ENCODE measurements around the gene RUNDC3A. TPM values are rescaled to one million over a fixed set of nuclear protein-coding genes. Genes with fewer than 3 reads are reported as not detected.

The RUNDC3A gene
- total RNA-seq, 1 experiment from 2014 or later = 3.6 TPM

GRCh38 chr17:44351464-44351863 is 43.1 kb downstream of the RUNDC3A start:
- POLR2A ChIA-PET = no interaction called here
- Histone ChIP-seq H3K27ac (ENCODE audit: low read length) (no peak overlapping the region), H3K4me1 (ENCODE audit: control insufficient read depth, insufficient read depth, low read length) (no peaks in the 10 kb centered on the region), H3K4me3 (ENCODE audit: low read depth in 2 of 2, low read length in 2 of 2) (no peak overlapping the region), H3K36me3 (ENCODE audit: control insufficient read depth, insufficient read depth, low read length) (no peaks in the 10 kb centered on the region), H3K27me3 (ENCODE audit: control insufficient read depth, insufficient read depth, low read length) (no peaks in the 10 kb centered on the region), H3K9me3 (ENCODE audit: control insufficient read depth, insufficient read depth, low read depth, low read length) (no peaks in the 10 kb centered on the region)
- BruUV-seq (replicated peaks) = no TSS peak
- no peak for DNase-seq (ENCODE audit: low read depth, low spot score)
- TF ChIP-seq POLR2AphosphoS5 (IDR thresholded peaks at IDR 0.05; ENCODE audit: low read depth, low read length) (no peak), SIN3A (IDR thresholded peaks at IDR 0.05; ENCODE audit: borderline replicate concordance, insufficient read depth, low read depth, low read length) (no peak), CTCF (IDR thresholded peaks at IDR 0.05) (no peak), TCF7L2 (IDR thresholded peaks at IDR 0.05; ENCODE audit: low read depth, low read length) (no peak), REST (IDR thresholded peaks at IDR 0.05; ENCODE audit: insufficient read depth in 1 of 2, low read depth in 2 of 2, low read length in 1 of 2) (no peak)
- intact Hi-C loops (cut with micrococcal nuclease; ENCODE audit: unreplicated experiment) (no loop called here), in situ Hi-C loops (cut with HindIII; ENCODE audit: low pct_unique_long_range_greater_than_20kb, low sequenced_read_pairs) (no loop called here)
- ATAC-seq = no peak
- CTCF ChIA-PET = no interaction called here

GRCh38 chr17:44351961-44352827 is 43.8 kb downstream of the RUNDC3A start:
- DNase-seq (ENCODE audit: low read depth, low spot score) (no peak), ATAC-seq (no peak)
- ChIA-PET CTCF (no interaction called here), POLR2A (no interaction called here)
- Histone ChIP-seq H3K27ac (ENCODE audit: low read length) (no peak overlapping the region), H3K4me3 (ENCODE audit: low read depth in 2 of 2, low read length in 2 of 2) (no peak overlapping the region), H3K9me3 (ENCODE audit: control insufficient read depth, insufficient read depth, low read depth, low read length) (no peaks in the 10 kb centered on the region), H3K36me3 (ENCODE audit: control insufficient read depth, insufficient read depth, low read length) (no peaks in the 10 kb centered on the region), H3K4me1 (ENCODE audit: control insufficient read depth, insufficient read depth, low read length) (no peaks in the 10 kb centered on the region), H3K27me3 (ENCODE audit: control insufficient read depth, insufficient read depth, low read length) (no peaks in the 10 kb centered on the region)
- intact Hi-C loops (cut with micrococcal nuclease; ENCODE audit: unreplicated experiment) (no loop called here), in situ Hi-C loops (cut with HindIII; ENCODE audit: low pct_unique_long_range_greater_than_20kb, low sequenced_read_pairs) (no loop called here)
- TF ChIP-seq SIN3A (IDR thresholded peaks at IDR 0.05; ENCODE audit: borderline replicate concordance, insufficient read depth, low read depth, low read length) (no peak), POLR2AphosphoS5 (IDR thresholded peaks at IDR 0.05; ENCODE audit: low read depth, low read length) (no peak), REST (IDR thresholded peaks at IDR 0.05; ENCODE audit: insufficient read depth in 1 of 2, low read depth in 2 of 2, low read length in 1 of 2) (no peak), TCF7L2 (IDR thresholded peaks at IDR 0.05; ENCODE audit: low read depth, low read length) (no peak), CTCF (IDR thresholded peaks at IDR 0.05) (no peak)
- TSS peak; percentile 95 for BruUV-seq (replicated peaks)

All from Panc1 (cell line).